HG02938 (cell line): ENCODE data around the gene FAM98C.
"Not testable (repeated sequence)": the region's sequence is repeated elsewhere in the genome, so short reads cannot be mapped to it uniquely, and the experiment has no call there.

Experiments
- ATAC-seq: cut with Tn5 transposase; IDR thresholded peaks from one replicate; pipeline ENCODE4 v1.9.1; 2021; ENCODE audit warnings: mild to moderate bottlenecking, moderate library complexity; ENCODE audit not compliant: unreplicated experiment

Gene FAM98C

DNA sequence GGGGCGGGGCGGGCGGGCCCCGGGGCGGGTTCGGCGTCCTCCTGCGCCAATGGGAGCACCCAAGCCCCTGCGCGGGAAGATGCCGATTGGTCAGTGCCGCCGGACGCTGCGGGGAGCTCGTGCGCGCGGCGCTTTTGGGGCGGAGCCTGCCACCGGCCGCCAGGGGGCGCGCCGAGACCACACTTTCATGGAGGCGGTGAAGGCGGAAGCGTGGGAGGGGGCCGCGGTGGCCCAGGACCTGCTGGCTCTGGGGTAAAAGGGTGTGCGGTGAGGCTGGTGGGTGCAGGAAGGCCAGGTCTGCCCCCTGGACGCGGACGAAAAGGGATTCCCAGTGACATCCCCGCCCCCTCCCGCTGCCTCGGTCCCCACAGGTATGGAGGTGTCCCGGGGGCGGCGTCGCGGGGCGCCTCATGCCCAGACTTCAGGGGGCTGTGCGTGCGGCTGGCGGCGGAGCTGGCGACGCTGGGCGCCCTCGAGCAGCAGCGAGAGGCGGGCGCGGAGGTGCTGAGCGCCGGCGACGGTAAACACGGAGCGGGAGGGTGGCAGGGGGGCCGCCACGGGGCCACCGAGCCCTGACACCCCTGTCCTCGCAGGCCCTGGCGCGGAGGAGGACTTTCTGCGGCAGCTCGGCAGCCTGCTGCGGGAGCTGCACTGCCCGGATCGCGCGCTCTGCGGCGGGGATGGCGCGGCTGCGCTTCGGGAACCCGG lies at the start of gene FAM98C:
TSS of gene FAM98C (plus strand) at position 127 of the 708 bp plus-strand sequence. CDS start at position 188, 61 bp downstream.
- peak; percentile 86 for ATAC-seq

DNA sequence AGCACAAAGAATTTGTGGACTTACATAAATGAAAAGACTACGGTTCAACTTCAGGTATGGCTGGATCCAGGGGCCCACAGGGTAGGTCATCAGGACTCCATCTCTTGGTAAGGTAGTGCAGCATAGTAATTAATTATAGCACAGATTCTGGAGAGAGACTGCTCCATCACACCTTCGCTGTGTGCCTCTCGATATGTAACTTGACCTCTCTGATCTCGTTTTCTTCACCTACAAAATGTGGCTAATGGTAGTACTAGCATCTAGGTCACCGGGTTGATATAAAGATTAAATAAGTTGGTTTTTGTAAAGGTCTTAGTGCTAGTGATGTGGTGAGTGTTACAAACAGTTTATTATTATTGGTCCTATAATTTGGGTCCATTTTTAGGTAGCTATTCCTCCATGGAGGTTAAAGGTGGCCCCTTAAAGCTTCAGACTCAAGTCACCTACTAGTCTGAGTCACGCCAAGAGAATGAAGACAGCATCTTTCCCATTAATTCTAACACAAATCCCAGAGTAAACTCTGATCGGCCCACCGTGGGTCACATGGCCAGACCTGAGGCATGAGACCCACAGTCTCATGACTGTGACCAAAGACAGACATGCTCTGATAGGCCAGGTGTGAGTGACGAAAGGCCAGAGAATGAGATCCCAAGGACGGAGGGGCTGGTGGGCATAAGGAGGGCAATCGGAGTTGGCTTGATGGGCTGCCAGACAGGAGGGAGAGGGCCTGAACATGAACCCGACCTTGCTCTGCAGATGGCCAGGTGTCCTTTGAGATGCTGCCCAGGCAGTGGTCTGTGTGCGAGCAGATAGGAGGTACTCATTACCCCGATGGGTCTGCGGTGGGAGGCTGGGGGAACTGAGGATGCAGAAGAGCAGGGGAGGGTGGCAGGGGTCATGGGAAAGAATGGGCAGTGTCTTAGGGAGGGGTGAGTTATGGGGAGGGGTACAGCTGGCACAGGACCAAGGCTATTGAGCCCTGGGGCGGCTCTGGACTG lies 46.9 kb upstream of the FAM98C start:
- no peak for ATAC-seq

DNA sequence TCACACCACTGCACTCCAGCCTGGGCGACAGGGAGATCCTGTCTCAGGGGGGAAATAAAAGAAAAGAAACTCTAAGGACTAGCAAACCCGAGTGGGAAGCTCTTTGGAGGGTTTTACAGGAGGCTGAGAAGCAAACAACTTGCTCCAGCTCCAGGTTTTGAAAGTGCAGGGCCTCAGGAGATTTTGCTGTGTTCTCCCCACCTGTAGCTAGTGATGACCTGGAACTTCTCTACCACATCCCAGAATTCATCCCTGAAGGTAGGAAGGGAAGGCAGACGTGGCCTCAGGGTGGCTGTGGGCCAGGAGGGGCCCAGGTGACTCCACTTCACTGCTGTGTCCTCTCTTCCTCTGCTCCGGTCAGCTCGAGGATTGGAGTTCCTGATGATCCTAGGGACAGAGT lies 44.8 kb upstream of the FAM98C start:
- no peak for ATAC-seq

DNA sequence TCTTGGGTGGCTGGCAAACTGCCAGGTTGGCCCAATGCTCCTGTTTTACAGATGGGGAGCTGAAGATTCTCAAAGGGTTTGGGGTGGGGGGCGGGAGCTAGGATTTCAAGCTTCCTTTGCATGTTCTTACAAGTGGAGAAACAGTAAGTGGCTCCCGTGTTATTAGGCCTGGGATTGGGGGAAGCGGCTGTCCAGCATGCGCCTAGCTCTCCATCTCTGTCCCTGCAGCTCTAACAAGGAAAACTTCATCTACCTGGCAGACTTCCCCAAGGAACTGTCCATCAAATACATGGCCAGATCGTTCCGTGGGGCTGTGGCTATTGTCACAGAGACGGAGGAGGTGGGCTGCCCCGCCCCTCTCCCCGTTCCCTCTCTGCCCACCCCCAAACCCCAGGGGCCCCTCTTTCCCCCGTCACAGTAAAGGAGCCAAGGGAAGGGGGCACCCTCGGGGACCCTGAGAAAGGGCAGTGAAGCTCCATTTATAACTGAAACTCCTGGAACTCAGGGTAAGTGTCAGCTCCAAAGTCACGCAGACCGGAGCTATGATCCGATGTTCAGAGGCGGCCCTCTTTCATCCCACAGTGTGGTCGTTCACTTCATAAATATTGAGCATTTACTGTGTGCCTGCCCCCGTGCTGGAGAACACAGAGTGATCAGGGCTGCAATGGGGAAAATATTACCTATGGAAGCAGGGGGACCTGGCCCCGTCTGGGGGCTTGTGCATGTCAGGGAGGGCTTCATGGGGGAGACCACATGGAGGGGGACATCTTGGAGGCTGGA lies 43.5 kb upstream of the FAM98C start:
- no peak for ATAC-seq

DNA sequence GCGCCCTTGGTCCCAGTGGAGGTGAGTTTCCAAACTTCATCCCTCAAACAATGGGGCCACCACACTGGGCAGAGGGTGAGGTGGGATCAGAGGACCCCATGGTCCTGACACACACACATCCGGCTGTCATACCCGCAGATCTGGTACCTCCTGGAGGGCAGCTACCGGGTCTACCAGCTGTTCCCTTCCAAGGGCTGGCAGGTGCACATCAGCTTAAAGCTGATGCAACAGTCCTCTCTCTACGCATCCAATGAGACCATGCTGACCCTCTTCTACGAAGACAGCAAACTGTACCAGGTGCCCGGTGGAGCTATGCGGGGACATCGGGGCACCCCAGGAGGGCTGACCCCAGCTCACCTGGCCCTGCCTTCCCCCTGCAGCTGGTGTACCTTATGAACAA lies 42.5 kb upstream of the FAM98C start:
- ATAC-seq = no peak

DNA sequence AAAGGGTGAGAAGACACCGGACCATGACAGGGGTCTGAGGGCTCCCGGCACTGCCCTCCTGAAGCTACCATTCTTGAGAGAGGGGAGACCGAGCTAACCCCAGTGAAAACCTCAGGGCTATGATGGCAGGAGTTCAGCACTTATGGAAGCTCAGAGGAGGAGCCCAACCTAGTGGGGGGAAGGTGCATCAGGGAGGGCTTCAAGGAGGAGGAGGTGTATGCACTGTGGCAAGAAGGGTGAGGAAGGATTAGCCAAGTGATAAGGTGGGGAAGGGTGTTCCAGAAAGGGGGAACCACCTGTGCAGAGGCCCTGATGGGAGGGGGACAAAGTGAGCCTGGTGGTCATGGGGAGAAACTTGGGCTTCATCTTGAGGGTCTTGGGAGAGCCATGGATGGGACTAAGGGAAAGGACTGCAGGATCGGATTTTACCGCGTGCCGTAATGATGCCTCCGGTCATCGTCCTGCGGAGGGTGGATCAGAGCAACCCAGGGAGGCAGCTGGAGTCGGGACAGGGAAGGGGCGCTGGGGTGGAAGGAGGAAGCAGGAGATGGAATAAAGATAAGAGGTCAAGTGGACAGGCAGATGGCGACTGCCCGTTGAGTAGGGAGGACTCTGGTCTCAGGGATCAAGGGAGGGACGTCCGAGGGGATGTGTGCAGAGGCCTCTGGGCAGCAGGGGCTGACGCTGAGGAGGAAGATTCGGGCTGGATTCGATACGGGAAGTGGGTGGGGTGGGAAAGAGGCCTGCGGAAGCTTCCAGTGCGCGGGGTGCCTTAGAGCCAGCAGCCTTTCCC lies 41.9 kb upstream of the FAM98C start:
- no peak for ATAC-seq

DNA sequence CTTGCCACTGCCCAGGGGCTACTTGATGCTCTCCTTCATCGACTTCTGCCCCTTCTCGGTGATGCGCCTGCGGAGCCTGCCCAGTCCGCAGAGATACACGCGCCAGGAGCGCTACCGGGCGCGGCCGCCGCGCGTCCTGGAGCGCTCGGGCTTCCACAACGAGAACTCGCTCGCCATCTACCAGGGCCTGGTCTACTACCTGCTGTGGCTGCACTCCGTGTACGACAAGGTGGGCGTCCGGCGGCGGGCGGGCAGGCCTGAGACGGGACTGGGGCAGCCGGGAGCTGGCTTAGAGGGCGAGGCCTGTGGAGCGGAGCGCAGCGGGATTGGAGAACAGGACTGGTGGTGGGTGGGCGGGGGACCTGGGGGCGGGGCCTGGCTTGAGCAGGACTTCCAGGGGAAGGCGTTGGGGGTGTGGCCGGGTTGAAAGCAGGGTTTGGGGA lies 41.2 kb upstream of the FAM98C start:
- no peak for ATAC-seq

DNA sequence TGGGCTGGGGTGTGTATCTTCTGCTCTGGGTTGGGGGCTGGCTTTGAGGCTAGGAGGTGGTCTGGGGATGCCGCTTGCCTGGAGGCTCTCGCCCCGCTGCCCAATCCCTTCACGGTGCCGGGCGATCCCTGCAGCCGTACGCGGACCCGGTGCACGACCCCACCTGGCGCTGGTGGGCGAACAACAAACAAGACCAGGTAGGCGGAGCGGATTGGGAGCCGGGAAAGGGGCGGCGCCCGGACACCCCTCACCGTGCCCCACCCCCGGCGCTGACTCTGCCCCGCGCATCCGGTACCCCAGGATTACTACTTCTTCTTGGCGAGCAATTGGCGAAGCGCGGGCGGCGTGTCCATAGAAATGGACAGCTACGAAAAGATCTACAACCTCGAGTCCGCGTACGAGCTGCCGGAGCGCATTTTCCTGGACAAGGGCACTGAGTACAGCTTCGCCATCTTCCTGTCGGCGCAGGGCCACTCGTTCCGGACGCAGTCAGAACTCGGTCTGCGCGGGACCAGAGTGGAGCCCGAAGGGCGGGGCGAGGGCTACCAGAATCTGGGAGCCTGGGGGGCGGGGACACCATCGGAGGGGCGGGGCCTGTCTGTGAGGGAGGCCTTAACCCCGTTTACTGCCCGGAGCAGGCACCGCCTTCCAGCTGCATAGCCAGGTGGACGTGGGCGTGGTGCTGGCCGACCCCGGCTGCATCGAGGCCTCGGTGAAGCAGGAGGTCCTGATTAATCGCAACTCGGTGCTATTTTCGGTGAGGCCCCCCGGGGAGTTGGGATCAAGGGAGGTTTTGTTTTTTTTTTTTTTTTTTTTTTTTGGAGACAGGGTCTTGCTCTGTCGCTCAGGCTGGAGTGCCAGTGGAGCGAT lies 40.6 kb upstream of the FAM98C start:
- no peak for ATAC-seq

DNA sequence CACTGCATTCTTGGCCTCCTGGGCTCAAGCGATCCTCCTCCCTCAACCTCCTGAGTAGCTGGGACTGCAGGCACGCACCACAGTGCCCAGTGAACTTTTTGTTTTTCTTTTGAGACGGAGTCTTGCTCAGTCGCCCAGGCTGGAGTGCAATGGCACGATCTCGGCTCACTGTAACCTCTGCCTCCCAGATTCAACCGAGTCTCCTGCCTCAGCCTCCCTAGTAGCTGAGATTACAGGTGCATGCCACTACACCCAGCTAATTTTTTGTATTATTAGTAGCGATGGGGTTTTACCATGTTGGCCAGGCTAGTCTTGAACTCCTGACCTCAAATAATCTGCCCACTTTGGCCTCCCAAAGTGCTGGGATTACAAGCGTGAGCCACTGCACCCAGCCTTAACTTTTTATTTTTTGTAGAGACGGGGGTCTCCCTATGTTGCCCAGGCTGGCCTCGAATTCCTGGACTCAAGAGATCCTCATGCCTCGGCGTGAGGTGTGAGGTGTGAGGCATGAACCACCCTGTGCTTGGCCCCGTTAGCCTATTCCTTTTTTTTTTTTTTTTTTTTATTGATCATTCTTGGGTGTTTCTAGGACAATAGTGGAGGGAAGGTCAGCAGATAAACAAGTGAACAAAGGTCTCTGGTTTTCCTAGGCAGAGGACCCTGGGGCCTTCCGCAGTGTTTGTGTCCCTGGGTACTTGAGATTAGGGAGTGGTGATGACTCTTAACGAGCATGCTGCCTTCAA lies 39.8 kb upstream of the FAM98C start:
- not testable (repeated sequence) for ATAC-seq

DNA sequence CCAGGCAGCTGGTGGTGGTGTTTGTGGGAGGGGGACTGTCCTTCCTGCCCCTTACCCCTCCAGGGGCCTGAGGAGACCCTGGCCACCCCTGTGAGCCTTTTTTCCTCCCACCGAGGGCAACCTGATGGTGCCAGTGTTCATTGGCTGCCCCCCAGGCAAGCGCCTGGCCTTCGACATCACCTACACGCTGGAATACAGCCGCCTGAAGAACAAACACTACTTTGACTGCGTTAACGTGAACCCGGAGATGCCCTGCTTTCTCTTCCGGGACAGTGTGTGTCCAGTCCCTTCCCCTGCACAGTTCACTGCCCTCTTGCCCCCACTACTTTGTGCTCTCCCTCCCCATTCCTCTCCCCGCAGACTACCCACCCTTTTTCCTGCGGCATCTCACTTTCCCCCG lies 35.9 kb upstream of the FAM98C start:
- ATAC-seq = no peak

DNA sequence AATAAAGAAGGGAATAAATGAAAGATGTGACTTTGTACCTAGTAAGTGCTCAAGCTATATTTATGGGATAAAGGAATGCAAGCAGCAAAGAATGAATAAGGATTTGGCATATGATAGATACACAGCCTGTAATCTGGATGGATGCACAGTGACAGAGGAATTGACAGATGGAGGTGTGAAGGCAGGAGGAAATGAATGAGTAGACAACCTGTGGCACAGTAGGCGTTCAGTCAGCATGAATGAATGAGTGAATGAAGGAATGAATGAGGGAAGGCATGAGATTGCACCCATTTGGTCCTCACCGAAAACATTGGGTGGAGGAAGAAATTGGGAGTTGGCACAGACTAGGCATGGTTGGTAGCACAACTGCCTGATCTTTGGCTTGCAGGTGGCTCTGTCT lies 33.3 kb upstream of the FAM98C start:
- ATAC-seq = no peak

DNA sequence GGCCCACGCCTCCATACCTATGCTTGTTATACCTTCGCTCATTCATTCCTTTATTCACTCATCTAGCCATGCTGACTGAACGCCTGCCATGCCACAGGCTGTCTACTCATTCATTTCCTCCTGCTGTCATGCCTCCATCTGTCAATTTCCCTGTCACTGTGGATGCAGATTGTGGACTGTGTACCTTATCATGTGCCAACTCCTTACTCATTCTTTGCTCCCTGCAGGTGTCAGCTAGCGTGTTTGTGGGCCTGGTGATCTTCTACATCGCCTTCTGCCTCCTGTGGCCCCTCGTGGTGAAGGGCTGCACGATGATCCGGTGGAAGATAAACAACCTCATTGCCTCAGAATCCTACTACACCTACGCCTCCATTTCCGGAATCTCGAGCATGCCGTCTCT lies 32.6 kb upstream of the FAM98C start:
- ATAC-seq = no peak

DNA sequence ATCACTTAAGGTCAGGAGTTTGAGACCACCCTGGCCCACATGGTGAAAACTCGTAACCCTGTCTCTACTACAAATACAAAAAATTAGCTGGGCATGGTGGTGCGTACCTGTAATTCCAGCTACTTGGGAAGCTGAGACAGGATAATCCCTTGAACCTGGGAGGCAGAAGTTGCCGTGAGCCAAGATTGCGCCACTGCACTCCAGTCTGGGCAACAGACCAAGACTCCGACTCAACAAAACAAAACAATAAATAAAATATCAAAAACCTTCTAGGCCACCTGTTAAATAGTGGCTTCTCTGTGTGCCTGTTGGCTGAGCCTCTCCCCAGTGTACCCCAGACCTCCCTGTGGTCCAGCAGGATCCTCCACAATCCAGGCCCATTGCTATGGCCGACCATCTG lies 31.8 kb upstream of the FAM98C start:
- ATAC-seq = no peak

DNA sequence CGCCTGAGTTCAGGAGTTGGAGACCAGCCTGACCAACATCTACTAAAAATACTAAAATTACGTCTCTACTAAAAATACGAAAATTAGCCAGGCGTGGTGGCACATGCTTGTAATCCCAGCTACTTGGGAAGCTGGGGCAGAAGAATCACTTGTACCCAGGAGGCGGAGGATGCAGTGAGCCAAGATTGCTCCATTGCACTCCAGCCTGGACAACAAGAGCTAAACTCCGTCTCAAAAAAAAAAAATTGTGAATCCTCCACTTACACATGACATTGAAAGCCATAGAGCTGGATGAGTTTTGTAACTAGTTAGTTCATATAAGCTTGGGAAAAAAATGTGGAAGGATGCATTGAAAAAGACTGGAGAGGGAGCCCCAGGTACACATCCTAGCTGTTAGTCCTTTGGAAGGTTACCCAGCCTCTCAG lies 29.0 kb upstream of the FAM98C start:
- ATAC-seq = no peak

DNA sequence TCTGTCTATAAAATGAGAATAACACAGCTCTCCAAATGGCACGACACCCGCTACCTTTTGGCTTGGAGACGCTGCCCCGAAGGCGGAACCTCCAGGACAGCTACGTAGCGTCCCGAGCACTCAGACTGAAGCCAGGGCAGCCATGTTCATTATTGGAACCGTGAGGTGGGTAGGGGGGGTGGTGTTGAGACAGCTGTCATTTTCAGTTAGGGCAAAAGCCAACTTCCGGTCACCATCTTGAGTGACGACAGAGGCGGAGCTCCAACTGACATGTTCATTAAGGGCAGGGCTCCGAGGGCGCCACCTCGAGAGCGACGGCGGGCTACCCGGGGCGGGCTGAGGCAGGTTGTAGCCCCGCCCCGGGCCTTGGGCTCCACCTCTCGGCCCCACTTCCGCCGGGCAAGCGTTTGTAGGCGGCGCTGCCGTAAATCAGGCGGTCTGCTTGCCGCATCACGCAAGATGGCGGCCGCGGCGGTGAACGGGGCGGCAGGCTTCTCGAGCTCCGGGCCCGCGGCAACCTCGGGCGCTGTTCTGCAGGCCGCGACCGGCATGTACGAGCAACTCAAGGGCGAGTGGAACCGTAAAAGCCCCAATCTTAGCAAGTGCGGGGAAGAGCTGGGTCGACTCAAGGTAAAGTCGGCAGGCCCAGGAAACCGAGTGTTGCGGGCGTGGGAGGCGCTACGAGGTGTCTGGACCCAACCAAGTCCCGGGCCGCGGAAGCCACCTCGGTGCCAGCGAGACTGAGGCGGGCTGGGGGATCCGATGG lies 28.4 kb upstream of the FAM98C start, which contains the start of gene PSMD8:
TSS of gene PSMD8 (plus strand) at position 240 of the 766 bp plus-strand sequence. CDS start at position 271, 31 bp downstream.
- ATAC-seq = peak; percentile 92

DNA sequence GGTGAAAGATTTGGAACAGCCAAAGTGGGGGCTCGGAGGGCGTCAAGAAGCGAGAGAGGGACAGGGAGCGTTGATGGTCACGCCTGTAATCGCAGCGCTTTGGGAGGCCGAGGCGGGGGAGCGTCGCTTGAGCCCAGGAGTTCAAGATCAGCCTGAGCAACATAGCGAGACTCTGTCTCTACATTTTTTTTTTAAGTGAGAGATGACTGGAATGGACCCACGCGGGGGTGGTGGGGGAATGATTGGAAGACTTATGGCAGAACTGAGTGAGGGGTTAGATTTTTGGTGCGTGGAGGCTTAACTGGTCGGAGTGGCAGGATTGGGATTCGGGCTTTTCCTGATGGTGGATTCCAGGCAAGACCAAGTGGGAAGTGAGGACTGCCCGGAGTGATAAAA lies 27.8 kb upstream of the FAM98C start:
- ATAC-seq = no peak

DNA sequence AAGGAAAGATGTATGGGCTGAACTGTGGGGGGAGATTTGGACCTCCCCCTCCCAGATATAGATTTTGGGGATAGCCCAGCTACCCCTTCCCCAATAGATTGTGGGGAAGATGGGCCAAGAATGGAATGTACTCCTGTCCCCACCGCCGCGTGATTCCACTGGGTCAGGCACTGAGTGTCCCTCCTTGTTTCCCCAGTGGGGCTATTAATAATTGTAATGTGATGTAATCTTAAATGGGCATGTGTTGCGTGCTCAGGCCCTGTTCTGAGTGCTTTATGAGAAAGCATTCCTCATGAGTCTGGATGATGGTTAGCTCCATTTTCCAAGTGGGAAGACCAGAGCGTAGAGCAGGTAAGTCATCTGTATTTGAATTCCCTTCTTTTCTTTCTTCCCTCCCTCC lies 27.1 kb upstream of the FAM98C start:
- ATAC-seq = no peak

DNA sequence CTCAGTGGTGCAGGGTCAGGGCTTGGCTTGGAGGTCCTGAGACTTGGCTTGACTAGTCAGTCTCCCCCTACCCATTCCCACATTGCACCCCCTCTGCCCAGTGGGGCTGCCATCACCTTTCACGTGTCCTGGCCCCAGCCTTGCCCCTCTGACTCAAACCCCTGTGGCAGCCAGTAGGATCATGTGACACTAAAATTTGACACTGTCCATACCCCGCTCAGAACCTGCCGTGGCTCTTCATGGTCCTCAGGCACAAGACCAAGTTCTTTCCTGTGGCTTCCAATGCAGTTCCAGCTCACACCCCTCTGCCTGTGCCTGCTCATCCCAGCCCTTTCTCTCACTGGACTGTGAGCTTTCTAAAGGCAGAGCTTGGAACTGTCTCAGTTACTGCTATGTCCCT lies 26.3 kb upstream of the FAM98C start:
- ATAC-seq = no peak
